AG09309 (cell line): ENCODE results near the gene ENOX2.
A peak's percentile ranks its signal among the peaks of the same experiment; 100 is the strongest.
"Not testable (repeated sequence)": the region's sequence is repeated elsewhere in the genome, so short reads cannot be mapped to it uniquely, and the experiment has no call there.

ENCODE experiments used
- DNase-seq: peaks from one replicate; pipeline ENCODE4 v3.0.0-alpha.2; 2010; ENCODE audit warnings: low read depth
- H3K4me3 ChIP-seq: 2 replicates; pipeline ENCODE4 v1.5.1; 2011; ENCODE audit warnings: mild to moderate bottlenecking, low read depth, low read length, moderate library complexity; ENCODE audit not compliant: control insufficient read depth
- CTCF ChIP-seq: IDR thresholded peaks from 2 replicates; pipeline ENCODE4 v1.5.1; 2011; ENCODE audit warnings: mild to moderate bottlenecking, low read depth, low read length, inconsistent platforms; ENCODE audit not compliant: insufficient read depth, control insufficient read depth; ENCODE audit errors: missing control alignments

ENOX2 gene

GRCh38 chrX:130810561-130810960 is 92.4 kb downstream of the ENOX2 start:
- no peak for DNase-seq
- no peak overlapping the region for H3K4me3 ChIP-seq
- no peak for TF ChIP-seq CTCF

- H3K4me3 ChIP-seq: no peak overlapping the region
- DNase-seq: no peak
- no peak for TF ChIP-seq CTCF
These were observed 97.1 kb downstream of the ENOX2 start for GRCh38 chrX:130805903-130806302.

GRCh38 chrX:130803537-130803936 is 99.5 kb downstream of the ENOX2 start:
- no peak overlapping the region for H3K4me3 ChIP-seq
- no peak for TF ChIP-seq CTCF
- no peak for DNase-seq

GRCh38 chrX:130801901-130802300 is 101.1 kb downstream of the ENOX2 start:
- TF ChIP-seq CTCF: no peak
- H3K4me3 ChIP-seq: no peak overlapping the region
- DNase-seq: no peak

GRCh38 chrX:130799393-130799792 is 103.6 kb downstream of the ENOX2 start:
- H3K4me3 ChIP-seq: no peak overlapping the region
- TF ChIP-seq CTCF: no peak
- peak; percentile 1 for DNase-seq

GRCh38 chrX:130793975-130794374 is 109.0 kb downstream of the ENOX2 start:
- TF ChIP-seq CTCF: no peak
- DNase-seq: no peak
- no peak overlapping the region for H3K4me3 ChIP-seq

- not testable (repeated sequence) for H3K4me3 ChIP-seq, DNase-seq
These were observed 111.1 kb downstream of the ENOX2 start for GRCh38 chrX:130791870-130792269.
